Neural crest cell (in vitro differentiated cells): ENCODE results near the gene TRABD2B. TPM values are rescaled to one million over a fixed set of nuclear protein-coding genes. Genes with fewer than 3 reads are reported as not detected.

Experiments used
- DNase-seq: peaks from one replicate; pipeline ENCODE4 v3.0.0; 2021; ENCODE audit warnings: low read depth, mixed read lengths, low spot score
- H3K27ac Mint-ChIP-seq: one replicate; pipeline ENCODE4 v1.8.0; 2021; ENCODE audit warnings: mild to moderate bottlenecking, mixed read lengths; ENCODE audit not compliant: unreplicated experiment
- H3K27me3 Mint-ChIP-seq: 2 replicates; pipeline ENCODE4 v1.8.0; 2021; ENCODE audit warnings: low read depth, mild to moderate bottlenecking, mixed read lengths
- H3K36me3 Mint-ChIP-seq: 2 replicates; pipeline ENCODE4 v1.8.0; 2021; ENCODE audit warnings: low read depth, mild to moderate bottlenecking, mixed read lengths
- H3K4me1 Mint-ChIP-seq: 2 replicates; pipeline ENCODE4 v1.8.0; 2021; ENCODE audit warnings: mixed read lengths
- H3K4me3 Mint-ChIP-seq: one replicate; pipeline ENCODE4 v1.8.0; 2021; ENCODE audit warnings: mild to moderate bottlenecking, mixed read lengths
- H3K9me3 Mint-ChIP-seq: 2 replicates; pipeline ENCODE4 v1.8.0; 2021; ENCODE audit warnings: mixed read lengths
- total RNA-seq: library from RNA; stranded (reverse); gene quantifications from 2 replicates; pipeline ENCODE4 v1.2.1, GENCODE V29; 2021
- TF ChIP-seq, protein P1 (sequence below): fragments of 200-600 bp; sonication (generic); conservative IDR thresholded peaks from 2 replicates; pipeline ENCODE4 v1.5.0; 2021; ENCODE audit warnings: antibody characterized with exemption, mild to moderate bottlenecking

The TRABD2B gene
- total RNA-seq, 1 donor from 2014 or later = 0.49 TPM

GRCh38 chr1:47827109-47827508 lies 170.1 kb downstream of the TRABD2B start:
- no peaks in the 10 kb centered on the region for H3K9me3 Mint-ChIP-seq
- no peak for DNase-seq
- no peak overlapping the region for H3K4me3 Mint-ChIP-seq
- no peak overlapping the region for H3K27ac Mint-ChIP-seq
- TF ChIP-seq, protein P1, sequence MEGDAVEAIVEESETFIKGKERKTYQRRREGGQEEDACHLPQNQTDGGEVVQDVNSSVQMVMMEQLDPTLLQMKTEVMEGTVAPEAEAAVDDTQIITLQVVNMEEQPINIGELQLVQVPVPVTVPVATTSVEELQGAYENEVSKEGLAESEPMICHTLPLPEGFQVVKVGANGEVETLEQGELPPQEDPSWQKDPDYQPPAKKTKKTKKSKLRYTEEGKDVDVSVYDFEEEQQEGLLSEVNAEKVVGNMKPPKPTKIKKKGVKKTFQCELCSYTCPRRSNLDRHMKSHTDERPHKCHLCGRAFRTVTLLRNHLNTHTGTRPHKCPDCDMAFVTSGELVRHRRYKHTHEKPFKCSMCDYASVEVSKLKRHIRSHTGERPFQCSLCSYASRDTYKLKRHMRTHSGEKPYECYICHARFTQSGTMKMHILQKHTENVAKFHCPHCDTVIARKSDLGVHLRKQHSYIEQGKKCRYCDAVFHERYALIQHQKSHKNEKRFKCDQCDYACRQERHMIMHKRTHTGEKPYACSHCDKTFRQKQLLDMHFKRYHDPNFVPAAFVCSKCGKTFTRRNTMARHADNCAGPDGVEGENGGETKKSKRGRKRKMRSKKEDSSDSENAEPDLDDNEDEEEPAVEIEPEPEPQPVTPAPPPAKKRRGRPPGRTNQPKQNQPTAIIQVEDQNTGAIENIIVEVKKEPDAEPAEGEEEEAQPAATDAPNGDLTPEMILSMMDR = no peak
- no peaks in the 10 kb centered on the region for H3K27me3 Mint-ChIP-seq
- no peaks in the 10 kb centered on the region for H3K36me3 Mint-ChIP-seq
- peaks cover 42% of the 10 kb centered on the region for H3K4me1 Mint-ChIP-seq

GRCh38 chr1:47824716-47825115 lies 172.5 kb downstream of the TRABD2B start:
- Mint-ChIP-seq H3K27ac (peak overlapping the region; percentile 67), H3K27me3 (no peaks in the 10 kb centered on the region), H3K4me3 (no peak overlapping the region), H3K9me3 (no peaks in the 10 kb centered on the region), H3K36me3 (no peaks in the 10 kb centered on the region), H3K4me1 (peaks cover 25% of the 10 kb centered on the region)
- TF ChIP-seq, protein P1 = no peak
- DNase-seq = no peak

DNA sequence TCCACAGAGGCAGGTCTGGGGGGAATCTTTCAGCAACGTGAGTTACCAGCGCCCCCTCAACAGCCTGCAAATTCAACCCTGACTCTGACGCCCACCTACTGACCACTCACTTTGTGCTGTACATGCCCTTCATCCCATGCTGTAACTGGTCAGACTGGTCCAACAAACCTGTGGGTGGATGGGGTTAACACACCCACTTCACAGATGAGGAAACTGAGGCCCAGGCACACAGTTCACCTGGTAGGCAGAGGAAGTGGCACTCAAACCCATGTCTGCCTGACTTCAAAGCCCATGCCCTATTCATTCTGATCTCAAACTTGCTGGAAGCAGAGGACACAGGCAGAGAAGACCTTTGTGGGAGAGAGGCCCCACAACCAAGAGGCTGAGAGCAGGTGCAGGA lies 172.9 kb downstream of the TRABD2B start:
- Mint-ChIP-seq H3K27ac (no peak overlapping the region), H3K9me3 (no peaks in the 10 kb centered on the region), H3K27me3 (no peaks in the 10 kb centered on the region), H3K36me3 (no peaks in the 10 kb centered on the region), H3K4me3 (no peak overlapping the region), H3K4me1 (peaks cover 22% of the 10 kb centered on the region)
- DNase-seq = no peak
- TF ChIP-seq, protein P1 = no peak

- Mint-ChIP-seq H3K27ac (no peak overlapping the region), H3K9me3 (no peaks in the 10 kb centered on the region), H3K4me3 (no peak overlapping the region), H3K27me3 (no peaks in the 10 kb centered on the region), H3K4me1 (peaks cover 21% of the 10 kb centered on the region), H3K36me3 (no peaks in the 10 kb centered on the region)
- TF ChIP-seq, protein P1 = no peak
- DNase-seq = no peak
Observed at GRCh38 chr1:47823040-47823808, 174.0 kb downstream of the TRABD2B start.

GRCh38 chr1:47821760-47822159 lies 175.4 kb downstream of the TRABD2B start:
- TF ChIP-seq, protein P1 = no peak
- Mint-ChIP-seq H3K36me3 (no peaks in the 10 kb centered on the region), H3K27ac (peak overlapping the region; percentile 27), H3K4me1 (peaks cover 16% of the 10 kb centered on the region), H3K4me3 (no peak overlapping the region), H3K9me3 (no peaks in the 10 kb centered on the region), H3K27me3 (no peaks in the 10 kb centered on the region)
- no peak for DNase-seq
